NCI-H510A (cell line): Measurements from ENCODE around the gene SMOC2.
"Not testable (repeated sequence)": the region's sequence is repeated elsewhere in the genome, so short reads cannot be mapped to it uniquely, and the experiment has no call there.

Source experiments
- DNase-seq: peaks from one replicate; lab custom pipeline; 2025; lab: John Stamatoyannopoulos, UW

Gene SMOC2

GRCh38 chr6:168573276-168573835 is 132.4 kb downstream of the SMOC2 start:
- not testable (repeated sequence) for DNase-seq

- DNase-seq: no peak
These were observed 133.2 kb downstream of the SMOC2 start for GRCh38 chr6:168574075-168574698.

- DNase-seq: no peak
These were observed 133.8 kb downstream of the SMOC2 start for GRCh38 chr6:168574699-168575195.

GRCh38 chr6:168575346-168576098 is 134.5 kb downstream of the SMOC2 start:
- DNase-seq: no peak

GRCh38 chr6:168576388-168576787 is 135.4 kb downstream of the SMOC2 start:
- DNase-seq: no peak

- no peak for DNase-seq
These were observed 136.5 kb downstream of the SMOC2 start for GRCh38 chr6:168577496-168577895.

- DNase-seq: no peak
These were observed 137.1 kb downstream of the SMOC2 start for GRCh38 chr6:168578036-168578435.

- DNase-seq: no peak
These were observed 140.3 kb downstream of the SMOC2 start for GRCh38 chr6:168581236-168581635.

GRCh38 chr6:168581706-168582105 is 140.7 kb downstream of the SMOC2 start:
- no peak for DNase-seq

- DNase-seq: no peak
These were observed 141.6 kb downstream of the SMOC2 start for GRCh38 chr6:168582571-168582981.

- no peak for DNase-seq
These were observed 142.1 kb downstream of the SMOC2 start for GRCh38 chr6:168583126-168583525.

- no peak for DNase-seq
These were observed 142.8 kb downstream of the SMOC2 start for GRCh38 chr6:168583821-168584220.

GRCh38 chr6:168584249-168584648 is 143.3 kb downstream of the SMOC2 start:
- no peak for DNase-seq

- no peak for DNase-seq
These were observed 143.7 kb downstream of the SMOC2 start for GRCh38 chr6:168584671-168585070.

GRCh38 chr6:168585441-168585840 is 144.5 kb downstream of the SMOC2 start:
- no peak for DNase-seq

GRCh38 chr6:168589275-168589674 is 148.3 kb downstream of the SMOC2 start:
- no peak for DNase-seq

GRCh38 chr6:168590406-168590805 is 149.4 kb downstream of the SMOC2 start:
- DNase-seq: no peak

GRCh38 chr6:168596344-168596743 is 155.4 kb downstream of the SMOC2 start:
- no peak for DNase-seq

- DNase-seq: no peak
These were observed 156.5 kb downstream of the SMOC2 start for GRCh38 chr6:168597471-168597875.

GRCh38 chr6:168598251-168599117 is 157.5 kb downstream of the SMOC2 start:
- DNase-seq: no peak

- no peak for DNase-seq
These were observed 158.1 kb downstream of the SMOC2 start for GRCh38 chr6:168599118-168599494.

- DNase-seq: no peak
These were observed 158.9 kb downstream of the SMOC2 start for GRCh38 chr6:168599769-168600330.
